Omental fat pad (tissue), 4 donors: ENCODE data around the gene NCBP1. TPM values are rescaled to one million over a fixed set of nuclear protein-coding genes. Genes with fewer than 3 reads are reported as not detected.

Source experiments
- ATAC-seq: fragments of 150-250 bp; one replicate; pipeline ENCODE4 v1.9.1; 2016; ENCODE audit warnings: mild to moderate bottlenecking, moderate library complexity; ENCODE audit not compliant: low FRiP score
- DNase-seq: peaks from one replicate; pipeline ENCODE4 v3.0.0-alpha.2; 2019; ENCODE audit warnings: low spot score
- CTCF ChIP-seq, 3 donors: fragments of 450-650 bp; IDR thresholded peaks; one replicate each; pipeline ENCODE4 v1.5.1; 2016 to 2017; ENCODE audit warnings: antibody characterized with exemption in 3 of 3, mild to moderate bottlenecking in 3 of 3, moderate library complexity in 2 of 3
- total RNA-seq, 4 donors: library from RNA; depleted of rRNA; stranded (reverse); fragments of >200 nt; gene quantifications; one replicate each; pipeline ENCODE4 v1.1.0, GENCODE V29; 2016

NCBP1 gene
- total RNA-seq, 4 donors from 2014 or later: 15.9 to 26.5 (median 18.5) TPM

DNA sequence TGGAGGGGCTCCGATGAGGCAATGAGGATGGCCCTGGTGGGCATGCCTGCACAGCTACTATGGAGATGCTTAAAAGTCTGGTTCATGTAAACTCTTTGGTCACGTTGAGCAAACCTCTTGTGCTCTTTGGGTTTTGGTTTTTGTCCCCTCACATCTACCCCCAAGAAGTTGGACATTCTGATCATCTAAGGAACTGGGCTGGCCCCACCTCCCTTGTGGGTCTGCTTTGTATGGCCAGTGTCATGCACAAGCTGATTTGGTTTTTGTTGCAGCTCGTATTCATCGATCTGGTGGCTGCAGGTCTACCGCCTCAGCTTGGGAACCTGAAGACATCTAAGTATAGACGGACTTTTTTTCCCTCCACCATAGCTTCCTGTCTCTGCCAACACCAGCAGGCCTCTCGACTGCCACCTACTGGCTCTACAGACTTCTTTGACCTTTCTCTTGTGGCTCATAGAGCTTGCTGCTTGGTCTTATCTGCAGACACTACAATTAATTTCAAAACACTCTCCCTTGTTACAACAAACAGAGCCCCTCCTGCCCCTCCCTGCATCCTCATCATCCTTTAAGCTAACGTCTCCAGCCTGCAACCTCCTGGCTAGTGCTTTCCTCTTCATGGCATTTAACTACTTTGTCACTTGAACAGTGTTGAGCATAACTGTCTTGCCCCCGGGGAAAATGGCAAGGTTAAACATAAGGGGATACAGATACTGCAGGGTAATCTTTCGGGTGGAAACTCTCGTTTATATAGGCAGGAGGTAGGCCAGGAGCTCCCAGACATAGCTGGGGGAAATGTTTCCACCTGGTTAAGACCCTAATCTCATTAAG lies 34.9 kb upstream of the NCBP1 start:
- DNase-seq (peak; percentile 58), ATAC-seq (peak; percentile 76)
- peak in 1 of 3 donors; percentile 49 for TF ChIP-seq CTCF (IDR thresholded peaks at IDR 0.05)

DNA sequence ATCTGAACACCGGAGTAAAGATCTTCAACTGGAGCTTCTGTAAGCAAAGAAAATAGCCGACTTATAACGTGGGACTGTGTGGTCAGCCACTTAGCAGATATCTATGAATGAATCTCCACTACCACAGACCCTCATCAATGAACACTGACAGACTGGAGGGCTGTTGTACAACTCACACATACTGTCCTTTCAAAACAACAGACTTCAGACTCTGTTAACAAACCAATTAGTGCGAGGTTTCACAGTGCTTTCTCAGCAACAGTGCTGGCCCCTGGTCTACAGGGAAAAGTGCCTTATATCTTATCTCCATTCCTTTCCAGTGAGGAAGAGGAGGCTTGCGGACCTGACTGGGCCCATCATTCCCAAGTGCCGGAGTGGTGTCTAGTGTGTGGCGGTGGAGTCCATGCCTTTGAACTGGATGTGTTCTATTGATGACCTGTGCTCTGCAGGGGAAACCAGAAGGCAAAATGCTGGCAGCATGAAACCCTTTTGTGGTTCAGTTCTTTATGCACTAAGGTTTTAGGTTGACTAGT lies 34.2 kb upstream of the NCBP1 start:
- DNase-seq (no peak), ATAC-seq (no peak)
- TF ChIP-seq CTCF (IDR thresholded peaks at IDR 0.05): no peak

DNA sequence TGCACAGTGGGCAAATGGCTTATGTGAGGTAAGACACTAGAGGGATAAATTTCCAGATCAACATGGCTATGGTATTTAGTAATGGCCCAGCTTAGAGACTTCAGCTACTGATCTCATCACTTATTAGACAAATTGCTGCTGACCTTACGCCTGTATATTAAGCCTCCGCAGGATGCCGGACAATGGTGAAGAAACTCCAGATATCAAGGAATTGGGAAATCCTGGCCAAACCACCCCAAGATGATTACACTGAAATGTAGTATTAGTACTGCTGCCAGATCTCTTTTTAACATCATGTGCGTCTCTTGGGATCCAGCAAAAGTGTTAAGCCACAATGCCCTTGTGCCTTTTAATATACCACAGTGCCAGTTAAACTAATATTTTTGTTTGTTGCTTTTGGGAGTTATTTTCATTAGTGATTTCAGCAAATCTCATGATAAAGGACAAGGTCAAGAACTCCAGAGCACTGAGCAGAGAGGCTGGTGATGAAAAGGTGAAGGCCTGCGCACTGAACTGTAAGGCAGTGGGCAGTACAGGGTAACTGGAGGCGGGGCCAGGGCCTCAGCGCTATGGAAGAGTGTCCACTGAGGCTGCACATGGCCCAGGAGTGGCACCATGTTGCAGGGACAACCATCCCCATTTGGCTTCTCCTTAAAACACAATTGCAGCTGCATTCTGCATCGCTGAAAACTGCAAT lies 32.9 kb upstream of the NCBP1 start:
- TF ChIP-seq CTCF (IDR thresholded peaks at IDR 0.05): no peak
- no peak for ATAC-seq
- no peak for DNase-seq

DNA sequence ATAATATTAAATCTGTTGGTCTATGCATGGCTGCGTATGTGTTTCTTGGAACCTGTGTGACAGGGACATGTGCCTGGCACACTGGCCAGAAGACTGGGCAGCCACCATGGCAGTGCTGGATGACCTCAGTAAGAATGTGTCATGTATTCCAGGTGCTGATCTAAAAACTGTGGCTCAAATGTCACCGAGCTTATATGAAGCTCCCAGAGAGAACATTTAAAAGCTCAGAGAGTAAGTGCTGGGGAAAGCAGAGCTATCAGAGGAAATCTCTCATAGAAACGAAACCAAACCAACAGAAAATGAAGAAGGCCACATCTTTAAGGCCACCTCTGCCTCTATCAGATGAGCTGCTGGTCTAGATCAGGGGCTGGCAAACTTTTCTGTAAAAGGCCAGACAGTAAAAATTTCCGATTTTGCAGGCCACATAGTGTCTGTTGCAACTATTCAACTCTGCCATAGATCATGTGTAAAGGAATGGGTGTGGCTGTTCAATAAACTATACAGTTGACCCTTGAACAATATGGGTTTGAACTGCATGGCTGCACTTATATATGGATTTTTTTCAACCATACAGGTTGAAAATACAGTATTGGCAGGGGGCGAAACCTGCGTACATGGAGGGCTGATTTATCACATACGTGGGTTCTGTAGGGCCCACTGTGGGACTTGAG lies 32.3 kb upstream of the NCBP1 start:
- TF ChIP-seq CTCF (IDR thresholded peaks at IDR 0.05): no peak
- ATAC-seq (no peak), DNase-seq (no peak)

DNA sequence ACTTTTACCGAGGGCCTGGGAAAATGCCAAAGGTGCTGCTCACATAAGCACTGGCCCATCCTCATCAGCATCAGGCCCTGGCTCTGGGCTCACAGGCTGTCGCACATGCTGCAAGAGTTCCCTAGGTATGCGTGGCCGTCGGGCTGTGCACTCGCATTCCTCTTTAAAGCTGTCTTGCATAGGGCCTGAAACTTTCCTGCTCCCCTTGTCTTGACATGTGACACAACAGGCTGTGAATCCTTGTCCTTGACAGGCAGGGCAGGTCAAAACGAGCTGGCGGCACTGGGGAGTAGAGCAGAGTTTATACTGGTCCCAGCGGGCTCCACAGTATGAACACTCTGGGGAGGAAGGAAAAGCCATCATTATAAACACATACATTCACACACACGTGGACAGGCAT lies 31.2 kb upstream of the NCBP1 start:
- ATAC-seq (no peak), DNase-seq (no peak)
- no peak for TF ChIP-seq CTCF (IDR thresholded peaks at IDR 0.05)

- DNase-seq (no peak), ATAC-seq (no peak)
- TF ChIP-seq CTCF (IDR thresholded peaks at IDR 0.05): no peak
Measured at GRCh38 chr9:97604901-97605645, 28.5 kb upstream of the NCBP1 start.
